Effector CD8-positive, alpha-beta T cell (primary cell): ENCODE results near the gene GPR15LG.
"Not testable (repeated sequence)": the region's sequence is repeated elsewhere in the genome, so short reads cannot be mapped to it uniquely, and the experiment has no call there.

Experiments
- DNase-seq: peaks from one replicate; lab custom pipeline; 2025; lab: John Stamatoyannopoulos, UW
- total RNA-seq, 4 experiments: gene quantifications; one replicate each; lab custom pipeline; 2026; lab: John Stamatoyannopoulos, UW

Gene GPR15LG
- total RNA-seq, result 0 to 0.18 (median 0) reads per million in 4 experiments

DNA sequence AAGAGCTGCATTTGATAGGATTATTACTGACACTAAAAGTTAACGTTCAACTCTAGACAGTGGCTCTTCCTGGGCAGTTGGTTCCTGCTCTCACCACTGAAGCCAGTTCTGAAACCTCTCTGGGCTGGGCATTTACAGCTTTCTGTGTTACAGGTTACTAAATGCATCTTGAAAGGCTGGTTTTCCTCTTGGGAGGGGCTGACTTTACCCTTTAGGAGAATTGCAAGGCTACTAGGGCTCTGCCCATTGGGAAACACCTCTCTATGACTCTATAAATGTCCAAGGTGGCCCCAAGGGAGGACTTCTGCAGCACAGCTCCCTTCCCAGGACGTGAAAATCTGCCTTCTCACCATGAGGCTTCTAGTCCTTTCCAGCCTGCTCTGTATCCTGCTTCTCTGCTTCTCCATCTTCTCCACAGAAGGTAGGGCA lies at the start of gene GPR15LG:
TSS of gene GPR15LG (plus strand) at position 301 of the 429 bp plus-strand sequence. CDS start at position 352, 51 bp downstream.
- DNase-seq, result no peak

DNA sequence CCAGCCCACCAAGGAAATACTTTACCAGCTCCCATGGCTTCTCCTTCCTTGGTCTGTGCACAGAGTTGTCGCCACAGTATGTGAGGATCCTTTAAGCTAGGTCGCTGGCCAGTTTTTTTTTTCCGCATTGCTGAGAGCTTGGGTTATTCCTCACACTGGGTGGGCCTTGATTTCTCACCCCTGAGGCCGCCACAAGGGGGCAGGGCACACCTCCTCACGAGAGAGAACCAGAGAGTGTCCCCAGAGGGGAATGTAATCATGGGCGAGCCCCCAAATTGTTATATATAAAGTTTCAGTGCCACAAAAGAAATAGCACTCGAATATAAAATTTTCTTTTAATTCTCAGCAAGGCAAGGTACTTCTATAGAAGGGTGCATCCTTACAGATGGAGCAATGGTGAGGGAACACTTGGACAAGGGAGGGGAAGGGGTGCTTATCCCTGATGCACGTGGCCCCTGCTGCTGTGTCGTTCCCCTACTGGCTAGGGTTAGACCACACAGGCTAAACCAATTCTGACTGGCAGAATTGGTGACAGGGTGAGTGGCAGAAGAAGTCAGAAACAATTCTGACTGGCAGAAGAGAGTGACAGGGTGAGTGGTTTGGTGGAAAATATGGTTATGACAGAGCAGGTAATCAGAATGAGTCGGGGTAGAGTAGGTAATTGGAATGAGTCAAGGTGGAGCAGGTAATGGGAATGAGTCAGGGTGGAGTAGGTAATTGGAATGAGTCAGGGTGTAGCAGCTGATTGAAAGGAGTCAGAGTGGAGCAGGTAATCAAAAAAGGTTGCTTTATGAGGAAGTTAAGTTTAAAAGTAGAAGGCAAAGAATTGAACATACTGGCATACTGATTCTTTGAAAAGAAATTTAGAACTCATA lies 47.5 kb upstream of the GPR15LG start:
- DNase-seq, result not testable (repeated sequence)

DNA sequence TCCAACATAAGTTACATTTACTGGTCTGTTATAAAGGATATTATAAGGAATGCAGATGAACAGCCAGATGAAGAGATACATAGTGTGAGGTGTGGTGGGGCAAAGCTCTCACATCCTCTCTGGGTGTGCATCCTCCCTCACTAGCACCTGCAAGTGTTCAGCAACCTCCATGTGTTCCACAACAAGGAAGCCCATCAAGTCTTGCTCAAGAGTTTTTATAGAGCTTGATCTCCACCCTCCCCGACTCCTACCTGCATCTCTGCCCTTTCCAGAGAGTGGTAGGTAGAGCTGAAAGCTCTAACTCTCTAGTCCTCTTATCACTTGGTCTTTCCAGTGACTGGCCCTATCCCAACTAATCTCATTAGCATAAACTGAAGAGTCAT lies 46.8 kb upstream of the GPR15LG start:
- DNase-seq, result no peak

DNA sequence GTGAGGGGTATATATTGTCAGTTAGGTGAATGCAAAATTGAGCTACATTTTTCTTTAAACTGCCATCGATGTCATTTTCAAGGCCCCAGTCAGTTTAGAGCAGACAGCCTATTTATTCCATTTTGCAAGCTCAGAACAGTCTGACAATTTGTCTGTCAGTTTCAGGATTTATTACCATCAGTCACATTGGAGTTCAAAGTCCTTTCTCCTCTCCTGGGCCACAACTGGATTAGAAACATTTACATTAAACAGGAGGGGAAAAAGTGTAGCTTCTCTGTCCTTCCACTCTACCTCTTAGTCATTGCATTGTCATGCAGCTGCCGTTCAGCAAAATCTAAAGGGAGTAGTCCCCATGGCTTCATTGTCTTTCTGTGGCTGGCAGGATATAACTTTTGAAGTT lies 37.8 kb upstream of the GPR15LG start:
- no peak for DNase-seq

DNA sequence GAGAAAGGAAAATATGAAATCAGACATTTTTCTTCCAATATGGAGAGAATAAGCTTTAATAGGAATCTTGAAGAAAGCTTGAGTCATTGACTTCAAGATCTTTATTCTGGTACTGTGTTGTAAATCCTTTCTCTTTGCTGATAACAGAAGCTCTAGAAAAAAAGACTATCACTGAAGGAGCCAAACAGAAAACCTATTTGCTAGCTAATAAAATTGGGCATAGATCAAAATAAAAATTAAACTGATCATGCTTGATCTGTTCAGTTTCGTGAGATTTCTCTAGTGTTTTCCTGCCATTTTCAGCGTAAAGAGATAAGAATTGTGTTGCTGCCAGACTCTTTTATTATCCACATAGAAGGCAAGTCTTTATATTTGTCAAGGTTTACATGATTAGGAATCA lies 35.8 kb upstream of the GPR15LG start:
- no peak for DNase-seq

DNA sequence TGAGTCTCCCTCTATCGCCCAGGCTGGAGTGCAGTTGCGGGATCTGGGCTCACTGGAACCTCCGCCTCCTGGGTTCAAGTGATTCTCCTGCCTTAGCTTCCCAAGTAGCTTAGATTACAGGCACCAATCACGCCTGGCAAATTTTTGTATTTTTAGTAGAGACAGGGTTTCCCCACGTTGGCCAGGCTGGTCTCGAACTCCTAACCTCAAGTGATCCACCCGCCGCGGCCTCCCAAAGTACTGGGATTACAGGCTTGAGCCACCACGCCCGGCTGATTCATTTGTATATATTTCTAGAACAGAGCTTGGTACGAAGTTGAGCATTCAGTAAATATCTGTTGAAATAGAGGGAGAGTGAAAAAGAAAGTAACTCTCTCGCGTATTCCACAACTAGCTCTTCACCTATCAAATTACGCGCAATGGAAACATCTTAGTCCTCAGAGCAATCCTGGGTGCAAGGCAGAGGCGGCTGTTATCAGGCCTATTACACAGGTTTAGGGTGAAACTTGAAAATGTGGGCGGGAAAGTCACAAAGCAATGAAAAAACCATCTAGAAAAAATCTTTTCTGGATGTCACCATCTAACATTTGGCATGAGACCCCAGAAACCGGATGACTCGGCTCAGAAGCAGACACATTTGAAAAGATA lies 35.0 kb upstream of the GPR15LG start:
- no peak for DNase-seq

DNA sequence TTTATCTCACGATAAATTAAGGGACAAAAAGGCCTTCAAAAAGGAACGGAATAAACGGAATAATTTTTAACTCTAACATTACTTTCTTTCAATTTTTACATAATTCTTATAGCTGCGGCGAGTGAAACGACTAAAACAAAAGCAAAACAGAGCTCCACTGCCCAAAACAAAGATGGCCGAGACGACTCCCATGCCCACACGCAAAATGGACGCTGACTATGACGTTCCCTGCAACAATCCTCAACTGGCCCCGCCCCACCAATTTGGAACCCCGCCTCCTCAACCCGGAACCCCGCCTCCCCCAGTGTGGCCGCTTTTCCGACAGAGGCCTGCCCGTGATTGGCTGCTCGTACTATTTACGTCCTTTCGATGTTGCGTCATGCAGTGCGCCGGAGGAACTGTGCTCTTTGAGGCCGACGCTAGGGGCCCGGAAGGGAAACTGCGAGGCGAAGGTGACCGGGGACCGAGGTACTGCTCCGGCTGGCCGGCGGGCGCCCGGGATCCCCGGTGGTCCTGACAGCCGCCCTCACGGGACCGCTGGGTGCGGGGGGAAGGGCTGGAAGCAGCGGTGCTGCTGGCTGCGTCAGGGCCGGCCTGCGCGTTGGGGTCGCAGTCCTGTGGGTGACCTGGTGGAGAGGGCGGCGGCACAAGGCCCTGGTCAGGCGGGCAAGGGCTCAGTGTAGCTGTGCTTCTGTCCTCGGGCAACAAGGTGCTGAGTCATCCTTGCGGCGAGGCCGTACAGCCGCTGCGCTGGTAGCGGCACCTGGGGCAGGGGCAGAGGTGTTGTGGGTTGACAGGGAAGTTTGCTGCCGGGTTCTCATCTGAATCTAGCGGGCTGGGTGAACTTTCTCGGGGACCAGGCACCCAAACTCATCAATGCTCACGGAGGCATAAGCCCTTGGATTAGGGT lies 34.2 kb upstream of the GPR15LG start, which contains the start of gene GHITM:
TSS of gene GHITM (plus strand) at position 384 of the 910 bp plus-strand sequence. CDS start 1,992 bp downstream, outside the sequence.
- DNase-seq, result peak; percentile 99

DNA sequence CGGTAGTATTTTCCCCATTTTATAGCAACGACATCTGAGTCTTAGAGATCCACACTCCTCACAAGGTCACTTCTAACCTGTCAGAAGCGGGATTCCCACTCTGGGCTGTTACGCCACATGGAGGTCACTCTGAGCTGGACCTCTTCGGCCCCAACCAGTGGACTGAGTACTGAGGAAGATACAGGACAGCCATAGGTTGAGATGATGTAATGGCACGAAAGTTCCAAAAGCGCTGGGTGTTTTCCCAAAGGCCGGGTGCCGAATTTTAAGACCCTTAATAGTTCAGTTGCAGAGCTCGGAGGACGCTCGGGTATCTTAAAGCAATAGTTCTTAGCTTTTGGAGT lies 33.6 kb upstream of the GPR15LG start:
- DNase-seq, result no peak

DNA sequence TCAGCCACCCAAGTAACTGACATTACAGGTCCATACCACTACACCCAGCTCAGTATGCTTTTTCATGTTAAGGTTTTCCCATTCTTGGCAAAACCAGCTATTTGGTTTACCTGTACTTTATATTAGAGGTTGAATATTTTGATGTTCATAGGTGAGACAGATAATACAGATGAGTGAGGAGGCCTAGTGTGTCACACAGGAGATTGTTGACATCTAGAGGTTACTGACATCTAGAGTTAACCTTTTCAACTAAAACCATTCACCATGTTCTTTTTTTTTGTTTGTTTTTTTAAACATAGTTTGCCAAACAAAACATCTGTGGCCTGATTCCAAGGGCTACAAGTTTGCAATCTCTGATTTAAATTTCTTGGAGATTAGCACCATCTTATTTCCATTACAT lies 26.3 kb upstream of the GPR15LG start:
- DNase-seq, result no peak

DNA sequence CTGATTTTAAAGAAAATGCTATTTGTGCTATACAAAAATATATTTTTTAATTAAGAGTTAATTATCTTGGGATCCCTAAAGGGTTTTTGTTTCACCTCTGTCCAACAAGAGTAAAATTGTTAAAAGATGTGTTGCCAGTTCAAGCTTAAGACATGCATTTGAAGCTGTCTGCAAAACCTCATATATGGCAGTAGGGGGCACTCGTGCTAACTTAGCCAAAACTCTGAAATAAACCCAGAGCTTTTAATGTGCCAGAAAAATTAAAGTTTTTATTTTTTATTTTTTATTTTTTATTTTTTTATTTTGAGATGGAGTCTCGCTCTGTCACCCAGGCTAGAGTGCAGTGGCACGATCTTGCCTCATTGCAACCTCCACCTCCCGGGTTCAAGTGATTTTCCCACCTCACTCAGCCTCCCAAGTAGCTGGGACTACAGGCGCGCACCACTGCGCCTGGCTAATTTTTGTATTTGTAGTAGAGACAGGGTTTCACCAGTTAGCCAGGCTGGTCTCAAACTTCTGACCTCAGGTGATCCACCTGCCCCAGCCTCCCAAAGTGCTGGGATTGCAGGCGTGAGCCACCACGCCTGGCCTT lies 25.5 kb upstream of the GPR15LG start:
- DNase-seq, result not testable (repeated sequence)

DNA sequence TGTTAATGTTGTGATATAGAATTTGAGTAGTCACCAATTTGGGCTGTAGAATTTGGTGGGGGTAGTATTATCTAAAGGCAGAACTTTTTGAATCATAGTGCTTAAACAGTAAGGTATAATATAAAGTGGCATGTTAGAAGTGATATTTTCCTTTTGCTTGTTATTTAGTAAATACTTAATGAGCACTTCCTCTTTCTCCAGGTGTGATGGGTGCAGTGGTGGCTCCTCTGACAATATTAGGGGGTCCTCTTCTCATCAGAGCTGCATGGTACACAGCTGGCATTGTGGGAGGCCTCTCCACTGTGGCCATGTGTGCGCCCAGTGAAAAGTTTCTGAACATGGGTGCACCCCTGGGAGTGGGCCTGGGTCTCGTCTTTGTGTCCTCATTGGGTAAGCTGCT lies 23.7 kb upstream of the GPR15LG start:
- no peak for DNase-seq

DNA sequence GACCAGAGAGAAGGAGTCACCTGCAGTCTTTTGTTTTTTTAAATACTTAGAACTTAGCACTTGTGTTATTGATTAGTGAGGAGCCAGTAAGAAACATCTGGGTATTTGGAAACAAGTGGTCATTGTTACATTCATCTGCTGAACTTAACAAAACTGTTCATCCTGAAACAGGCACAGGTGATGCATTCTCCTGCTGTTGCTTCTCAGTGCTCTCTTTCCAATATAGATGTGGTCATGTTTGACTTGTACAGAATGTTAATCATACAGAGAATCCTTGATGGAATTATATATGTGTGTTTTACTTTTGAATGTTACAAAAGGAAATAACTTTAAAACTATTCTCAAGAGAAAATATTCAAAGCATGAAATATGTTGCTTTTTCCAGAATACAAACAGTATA lies 20.8 kb upstream of the GPR15LG start:
- DNase-seq, result no peak

DNA sequence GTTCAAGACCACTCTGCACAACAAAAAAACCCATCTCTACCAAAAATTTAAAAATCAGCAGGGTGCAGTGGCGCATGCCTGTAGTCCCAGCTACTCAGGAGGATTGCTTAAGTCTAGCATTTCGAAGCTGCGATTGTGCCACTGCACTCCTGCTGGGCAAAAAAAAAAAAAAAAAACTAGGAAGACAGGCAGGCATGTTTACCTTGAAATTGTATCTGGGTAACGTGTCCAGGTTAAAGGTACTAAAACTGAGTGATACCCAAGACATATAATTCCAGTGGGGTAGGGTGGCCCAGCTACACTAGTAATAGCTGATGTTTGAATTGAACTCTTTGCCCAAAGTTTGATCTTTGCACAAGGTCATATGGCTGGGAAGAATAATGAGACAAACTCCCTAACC lies 18.1 kb upstream of the GPR15LG start:
- DNase-seq, result no peak

DNA sequence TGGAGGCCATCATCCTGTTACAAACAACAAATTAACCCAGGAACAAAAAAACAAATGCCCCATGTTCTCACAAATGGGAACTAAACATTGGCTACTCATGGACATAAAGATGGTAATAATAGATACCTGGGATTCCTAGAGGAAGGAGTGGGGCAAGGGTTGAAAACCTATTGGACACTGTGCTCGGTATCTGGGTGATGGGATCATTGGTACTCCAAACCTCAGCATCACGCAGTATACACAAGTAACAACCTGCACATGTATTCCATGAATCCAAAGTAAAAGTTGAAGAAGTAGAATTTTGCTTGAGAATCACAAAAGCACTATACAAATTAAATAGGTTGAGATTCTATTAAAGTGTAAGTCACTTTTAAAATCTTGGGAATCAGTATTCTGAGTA lies 17.6 kb upstream of the GPR15LG start:
- no peak for DNase-seq

DNA sequence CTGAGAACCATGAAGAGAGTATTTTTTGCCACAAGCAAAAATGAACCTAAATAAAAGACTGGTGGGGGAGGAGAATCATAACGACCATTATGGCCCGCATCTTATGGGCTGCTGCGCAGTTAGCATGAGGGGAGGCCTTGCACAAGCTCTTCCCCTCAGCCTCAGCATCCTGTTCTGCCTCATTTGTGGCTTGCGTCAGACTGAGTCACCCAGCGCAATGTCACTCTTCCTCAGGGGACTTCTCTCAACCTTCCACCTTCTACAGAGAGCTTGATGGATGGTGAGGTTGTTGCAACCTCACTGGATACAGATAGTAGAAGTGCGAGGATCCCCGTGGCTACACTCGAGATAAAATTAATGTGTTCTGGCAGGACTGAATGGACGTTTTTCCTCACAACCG lies 16.8 kb upstream of the GPR15LG start:
- no peak for DNase-seq

DNA sequence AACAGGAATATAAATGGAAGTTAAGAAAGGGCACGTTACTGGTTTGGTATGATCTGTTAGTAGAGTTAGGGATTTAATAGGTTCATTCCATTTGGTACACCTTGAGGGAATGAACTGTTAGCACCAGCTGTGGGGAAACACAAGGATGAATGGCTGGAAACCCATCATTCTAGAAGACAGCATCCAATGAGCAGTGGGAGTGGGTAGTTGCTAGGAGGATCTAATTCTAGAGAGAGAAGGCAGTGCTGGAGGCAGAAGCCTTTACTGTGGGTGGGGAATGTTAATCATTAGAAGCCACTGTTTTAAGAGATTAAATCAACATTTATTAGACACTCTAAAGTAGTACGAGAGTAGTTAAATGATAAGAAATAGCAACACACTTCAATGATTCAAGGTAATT lies 15.5 kb upstream of the GPR15LG start:
- DNase-seq, result no peak

DNA sequence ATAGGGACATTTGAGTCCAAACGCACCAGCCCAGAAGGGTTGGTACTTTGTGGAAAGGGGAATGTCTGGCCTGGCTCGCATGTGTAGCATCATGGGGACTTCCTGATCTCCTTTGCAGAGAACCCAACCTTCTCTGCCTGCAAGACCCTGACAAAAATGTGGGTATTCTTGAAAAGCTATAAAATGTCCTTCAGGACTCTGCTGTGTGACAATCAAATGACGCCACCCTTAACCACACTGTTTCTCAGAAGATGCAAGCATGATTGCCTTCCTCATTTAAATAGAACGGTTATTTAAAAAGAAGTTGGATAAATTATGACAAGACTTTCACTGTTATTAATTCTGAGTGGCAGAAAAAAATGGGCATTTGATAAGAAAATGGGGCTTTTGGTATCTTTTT lies 15.1 kb upstream of the GPR15LG start:
- DNase-seq, result no peak

DNA sequence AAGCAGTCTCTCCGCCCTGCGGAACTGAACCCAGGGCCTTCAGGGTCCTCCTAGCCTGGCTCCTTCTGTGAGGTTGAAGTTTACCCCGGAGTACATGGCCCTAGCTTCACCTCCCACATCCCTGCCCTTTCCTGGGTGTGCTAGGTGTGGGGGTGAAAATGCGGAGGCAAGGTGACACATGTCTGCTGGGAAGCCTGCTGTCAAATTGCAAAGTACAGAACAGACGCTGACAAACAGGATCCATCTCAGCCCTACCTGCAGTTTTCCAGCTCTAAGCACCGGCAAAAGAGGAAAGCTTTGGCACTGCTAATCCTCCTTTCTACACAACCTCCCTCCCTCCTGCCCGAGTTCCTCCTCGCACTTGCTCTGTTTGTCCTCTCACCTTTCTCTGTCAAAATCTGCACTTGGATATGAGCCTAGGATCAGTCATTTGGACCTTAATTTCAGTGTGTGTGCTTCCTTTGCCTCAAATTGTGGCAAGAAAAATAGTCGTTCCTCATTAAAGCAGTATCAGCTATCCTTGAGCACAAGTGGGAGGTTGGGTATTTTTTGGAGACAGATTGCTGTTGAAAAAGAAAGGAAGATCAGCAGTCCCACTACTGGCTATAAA lies 14.4 kb upstream of the GPR15LG start:
- DNase-seq, result no peak

DNA sequence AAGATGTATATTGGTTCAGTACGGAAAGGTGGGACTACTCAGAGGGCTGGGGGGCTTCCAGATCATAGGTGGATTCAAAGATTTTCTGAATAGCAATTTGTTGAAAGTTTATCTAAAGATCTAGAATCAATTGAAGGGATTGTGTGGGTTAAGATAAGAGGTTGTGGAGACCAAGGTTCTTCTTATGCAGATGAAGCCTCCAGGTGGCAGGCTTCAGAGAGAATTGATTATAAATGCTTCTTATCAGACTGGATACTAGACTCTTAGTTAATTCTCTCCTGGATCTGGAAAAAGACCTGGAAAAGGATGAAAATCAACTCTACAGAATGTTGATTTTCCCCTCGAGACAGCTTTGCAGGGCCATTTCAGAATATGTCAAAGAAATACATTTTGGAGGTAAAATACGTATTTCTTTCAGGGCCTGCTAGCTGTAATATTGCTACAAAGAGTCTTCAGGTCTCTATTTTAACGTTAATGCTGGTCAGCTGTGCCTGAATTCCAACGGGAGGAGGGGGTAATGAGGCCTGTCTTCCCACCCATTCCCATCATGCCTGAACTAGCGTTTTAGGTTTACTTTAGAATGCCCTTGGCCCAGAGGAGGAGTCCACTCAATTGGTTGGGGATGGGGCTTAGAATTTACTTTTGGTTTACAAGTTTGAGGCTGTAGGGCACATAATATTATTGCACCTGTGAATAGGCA lies 12.8 kb upstream of the GPR15LG start:
- DNase-seq, result no peak

DNA sequence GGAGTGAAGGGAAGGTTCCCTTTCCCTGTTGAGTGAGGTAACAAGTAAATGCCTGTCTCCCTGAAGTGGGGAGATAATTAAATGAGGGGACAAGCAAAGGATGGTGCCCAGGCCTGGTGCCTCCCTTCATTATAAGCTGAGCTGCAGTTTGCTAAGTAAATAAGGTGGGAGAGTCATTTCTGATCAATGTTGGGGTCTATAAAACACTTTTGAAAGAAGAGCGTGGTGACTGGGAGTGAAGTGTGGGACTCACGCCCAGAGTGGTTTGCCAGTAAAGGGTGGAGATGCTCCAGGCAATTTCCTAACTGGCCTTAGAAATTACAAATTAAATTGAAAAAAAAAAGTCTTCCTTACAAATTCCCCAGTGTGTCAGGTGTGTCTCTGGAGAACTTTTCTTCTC lies 9.6 kb upstream of the GPR15LG start:
- DNase-seq, result no peak

DNA sequence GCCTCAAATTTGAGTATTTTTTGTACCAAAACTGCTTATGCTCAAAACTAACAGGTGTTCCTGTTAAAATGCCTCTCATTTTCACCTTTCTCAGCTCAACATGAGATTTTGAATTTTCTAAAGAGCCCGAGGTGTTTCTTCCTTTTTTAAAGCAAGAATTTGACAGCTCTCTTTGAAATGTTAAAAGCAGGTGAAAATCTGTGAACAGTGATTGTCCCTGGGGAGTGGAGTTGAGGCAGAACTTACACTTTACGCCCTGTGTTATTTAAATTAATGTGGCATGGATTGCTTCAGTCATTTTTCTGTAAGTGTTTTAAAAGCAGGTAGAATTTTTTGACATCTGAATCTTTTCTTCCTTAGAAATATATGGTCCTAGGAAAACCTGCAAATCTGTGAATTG lies 9.2 kb upstream of the GPR15LG start:
- no peak for DNase-seq
